ENCODE results near the gene NTNG1.
A peak's percentile ranks its signal among the peaks of the same experiment; 100 is the strongest.
"Not testable (repeated sequence)": the region's sequence is repeated elsewhere in the genome, so short reads cannot be mapped to it uniquely, and the experiment has no call there.

Gene NTNG1

GRCh38 chr1:107145637-107146036 lies 4.8 kb downstream of the NTNG1 start:
- DNase-seq = no peak

GRCh38 chr1:107147843-107148242 lies 7.0 kb downstream of the NTNG1 start:
- DNase-seq = no peak

GRCh38 chr1:107149946-107150345 lies 9.1 kb downstream of the NTNG1 start:
- DNase-seq = no peak

- DNase-seq = no peak
Observed at GRCh38 chr1:107151295-107151694, 10.5 kb downstream of the NTNG1 start.

- DNase-seq = no peak
Observed at GRCh38 chr1:107152395-107152794, 11.6 kb downstream of the NTNG1 start.

GRCh38 chr1:107153014-107153413 lies 12.2 kb downstream of the NTNG1 start:
- DNase-seq = no peak

GRCh38 chr1:107158496-107158895 lies 17.7 kb downstream of the NTNG1 start:
- no peak for DNase-seq

- DNase-seq = no peak
Observed at GRCh38 chr1:107158991-107159390, 18.2 kb downstream of the NTNG1 start.

- DNase-seq = no peak
Observed at GRCh38 chr1:107162745-107163144, 21.9 kb downstream of the NTNG1 start.

- not testable (repeated sequence) for DNase-seq
Observed at GRCh38 chr1:107164901-107165300, 24.1 kb downstream of the NTNG1 start.

GRCh38 chr1:107169615-107170014 lies 28.8 kb downstream of the NTNG1 start:
- no peak for DNase-seq

- no peak for DNase-seq
Observed at GRCh38 chr1:107171333-107171732, 30.5 kb downstream of the NTNG1 start.

- no peak for DNase-seq
Observed at GRCh38 chr1:107172450-107173170, 31.8 kb downstream of the NTNG1 start.

GRCh38 chr1:107175102-107175909 lies 34.5 kb downstream of the NTNG1 start:
- no peak for DNase-seq

GRCh38 chr1:107181253-107181969 lies 40.6 kb downstream of the NTNG1 start:
- DNase-seq = no peak

GRCh38 chr1:107183011-107183410 lies 42.2 kb downstream of the NTNG1 start:
- no peak for DNase-seq

GRCh38 chr1:107184888-107185287 lies 44.0 kb downstream of the NTNG1 start:
- DNase-seq = no peak

GRCh38 chr1:107187399-107187798 lies 46.6 kb downstream of the NTNG1 start:
- no peak for DNase-seq

- DNase-seq = no peak
Observed at GRCh38 chr1:107188160-107188559, 47.3 kb downstream of the NTNG1 start.

- no peak for DNase-seq
Observed at GRCh38 chr1:107194380-107194779, 53.5 kb downstream of the NTNG1 start.

GRCh38 chr1:107195476-107195875 lies 54.6 kb downstream of the NTNG1 start:
- peak; percentile 40 for DNase-seq

- DNase-seq = no peak
Observed at GRCh38 chr1:107196973-107197562, 56.2 kb downstream of the NTNG1 start.

GRCh38 chr1:107198561-107198960 lies 57.7 kb downstream of the NTNG1 start:
- no peak for DNase-seq
